MG63 (cell line): Measurements from ENCODE around the gene SPRING1. TPM values are rescaled to one million over a fixed set of nuclear protein-coding genes. Genes with fewer than 3 reads are reported as not detected.
"Not testable (repeated sequence)": the region's sequence is repeated elsewhere in the genome, so short reads cannot be mapped to it uniquely, and the experiment has no call there.

Experiments
- DNase-seq: peaks from one replicate; pipeline ENCODE4 v3.0.0-alpha.2; 2020
- H3K27me3 ChIP-seq: fragments of 250-450 bp; sonication (Bioruptor Pico); 2 replicates; pipeline ENCODE4 v1.5.1; 2020; ENCODE audit warnings: mild to moderate bottlenecking, moderate library complexity
- H3K36me3 ChIP-seq: fragments of 250-450 bp; sonication (Bioruptor Pico); 2 replicates; pipeline ENCODE4 v1.5.1; 2020; ENCODE audit warnings: mild to moderate bottlenecking, moderate library complexity
- H3K4me3 ChIP-seq: fragments of 250-450 bp; sonication (Bioruptor Pico); 2 replicates; pipeline ENCODE4 v1.5.1; 2020; ENCODE audit warnings: mild to moderate bottlenecking, moderate library complexity
- H3K9me3 ChIP-seq: fragments of 250-450 bp; sonication (Bioruptor Pico); 2 replicates; pipeline ENCODE4 v1.5.1; 2020; ENCODE audit warnings: mild to moderate bottlenecking, moderate library complexity
- total RNA-seq: library from RNA; depleted of rRNA; stranded (reverse); fragments of >200 nt; shearing (Covaris generic); gene quantifications from 2 replicates; pipeline ENCODE4 v1.2.3, GENCODE V29; 2014; ENCODE audit warnings: low replicate concordance

SPRING1 gene
- total RNA-seq, 1 experiment from 2014 or later, result 12.5 TPM

GRCh38 chr12:116754097-116754496, 16.2 kb upstream of the SPRING1 start:
- DNase-seq, H3K27me3 ChIP-seq, H3K4me3 ChIP-seq, H3K36me3 ChIP-seq, H3K9me3 ChIP-seq: not testable (repeated sequence)

GRCh38 chr12:116750298-116750697, 12.4 kb upstream of the SPRING1 start:
- Histone ChIP-seq H3K4me3 (no peak overlapping the region), H3K27me3 (no peaks in the 10 kb centered on the region), H3K9me3 (no peaks in the 10 kb centered on the region), H3K36me3 (no peaks in the 10 kb centered on the region)
- no peak for DNase-seq

- no peaks in the 10 kb centered on the region for H3K36me3 ChIP-seq
- no peaks in the 10 kb centered on the region for H3K27me3 ChIP-seq
- no peak overlapping the region for H3K4me3 ChIP-seq
- H3K9me3 ChIP-seq, result no peaks in the 10 kb centered on the region
- no peak for DNase-seq
These were observed 12.0 kb upstream of the SPRING1 start for GRCh38 chr12:116749884-116750283.

GRCh38 chr12:116745554-116745953, 7.7 kb upstream of the SPRING1 start:
- Histone ChIP-seq H3K9me3 (no peaks in the 10 kb centered on the region), H3K27me3 (no peaks in the 10 kb centered on the region), H3K4me3 (no peak overlapping the region), H3K36me3 (no peaks in the 10 kb centered on the region)
- DNase-seq, result no peak

- no peaks in the 10 kb centered on the region for H3K27me3 ChIP-seq
- H3K4me3 ChIP-seq, result no peak overlapping the region
- no peak for DNase-seq
- no peaks in the 10 kb centered on the region for H3K36me3 ChIP-seq
- H3K9me3 ChIP-seq, result no peaks in the 10 kb centered on the region
These were observed 6.9 kb upstream of the SPRING1 start for GRCh38 chr12:116744766-116745165.

DNA sequence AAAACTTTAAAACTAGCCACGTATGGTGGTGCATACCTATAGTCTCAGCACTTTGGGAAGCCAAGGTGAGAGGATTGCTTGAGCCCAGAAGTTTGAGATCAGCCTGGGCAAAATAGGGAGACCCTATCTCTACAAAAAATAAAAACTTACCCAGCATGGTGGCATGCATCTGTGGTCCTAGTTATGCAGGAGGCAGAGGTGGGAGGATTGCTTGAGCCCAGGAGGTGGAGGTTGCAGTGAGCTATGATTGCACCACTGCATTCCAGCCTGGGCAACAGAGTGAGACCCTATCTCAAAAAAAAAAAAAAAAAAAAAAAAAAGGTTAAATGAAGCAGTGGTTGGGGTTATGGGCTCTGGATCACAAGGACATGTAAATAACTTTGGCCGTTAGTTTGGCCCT, 4.9 kb upstream of the SPRING1 start:
- not testable (repeated sequence) for H3K27me3 ChIP-seq, H3K4me3 ChIP-seq, H3K36me3 ChIP-seq, H3K9me3 ChIP-seq, DNase-seq

DNA sequence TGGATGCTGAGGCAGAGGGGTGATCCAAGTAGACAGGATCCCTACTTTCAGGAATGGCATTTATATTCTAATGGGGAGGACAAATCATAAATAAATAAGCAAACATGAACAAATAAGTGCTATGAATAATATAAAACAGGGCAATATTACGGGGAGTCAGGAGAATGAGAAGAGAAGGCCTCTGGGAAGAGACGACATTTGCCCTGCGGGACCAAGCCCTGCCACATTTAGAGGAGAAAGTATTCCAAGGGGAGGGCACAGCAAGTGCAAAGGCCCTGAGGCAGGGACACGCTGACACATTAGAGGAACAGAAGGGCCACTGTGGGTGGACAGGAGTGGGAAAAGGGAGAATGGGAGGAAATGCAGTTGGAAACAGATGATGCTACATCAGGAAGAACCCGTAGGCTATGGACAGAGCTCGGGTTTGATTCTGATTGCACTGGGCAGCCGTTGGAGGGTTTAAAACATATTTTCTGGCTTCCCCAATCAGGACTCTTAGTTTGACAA, 1.6 kb upstream of the SPRING1 start:
- Histone ChIP-seq H3K4me3 (no peak overlapping the region), H3K27me3 (no peaks in the 10 kb centered on the region), H3K9me3 (no peaks in the 10 kb centered on the region), H3K36me3 (no peaks in the 10 kb centered on the region; the same call in 1 of the 2 replicates)
- DNase-seq, result no peak

- H3K36me3 ChIP-seq, result peaks cover 3% of the 10 kb centered on the region; the same call in 1 of the 2 replicates
- H3K9me3 ChIP-seq, result no peaks in the 10 kb centered on the region
- no peaks in the 10 kb centered on the region for H3K27me3 ChIP-seq
- DNase-seq, result peak; percentile 9
- peak overlapping the region; percentile 75 for H3K4me3 ChIP-seq
These were observed 701 bp downstream of the SPRING1 start for GRCh38 chr12:116736962-116737773.

- DNase-seq, result no peak
- H3K27me3 ChIP-seq, result no peaks in the 10 kb centered on the region
- H3K4me3 ChIP-seq, result no peak overlapping the region; the same call in none of the 2 replicates
- H3K9me3 ChIP-seq, result no peaks in the 10 kb centered on the region
- H3K36me3 ChIP-seq, result peaks cover 3% of the 10 kb centered on the region; the same call in 1 of the 2 replicates
These were observed 1.8 kb downstream of the SPRING1 start for GRCh38 chr12:116735951-116736599.

DNA sequence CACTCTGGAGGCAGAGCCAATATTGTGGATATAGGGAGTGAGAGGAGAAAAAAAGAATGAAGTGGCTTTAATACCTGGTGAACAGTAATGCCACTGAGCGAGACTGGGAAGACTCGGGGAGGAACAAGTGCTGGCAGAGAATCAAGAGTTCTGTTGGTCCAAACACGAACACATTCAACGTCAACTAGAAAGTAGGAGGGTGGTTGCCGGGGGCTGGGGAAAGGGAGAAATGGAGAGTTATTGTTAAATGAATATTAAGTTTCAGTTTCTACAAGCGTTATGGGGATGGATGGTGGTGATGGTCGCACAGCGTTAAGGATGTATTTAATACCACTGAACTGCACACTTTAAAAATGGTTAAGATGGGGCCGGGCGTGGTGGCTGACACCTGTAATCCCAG, 2.8 kb downstream of the SPRING1 start:
- no peak for DNase-seq
- Histone ChIP-seq H3K4me3 (no peak overlapping the region), H3K27me3 (no peaks in the 10 kb centered on the region), H3K36me3 (peaks cover 5% of the 10 kb centered on the region; the same call in 1 of the 2 replicates), H3K9me3 (no peaks in the 10 kb centered on the region)

DNA sequence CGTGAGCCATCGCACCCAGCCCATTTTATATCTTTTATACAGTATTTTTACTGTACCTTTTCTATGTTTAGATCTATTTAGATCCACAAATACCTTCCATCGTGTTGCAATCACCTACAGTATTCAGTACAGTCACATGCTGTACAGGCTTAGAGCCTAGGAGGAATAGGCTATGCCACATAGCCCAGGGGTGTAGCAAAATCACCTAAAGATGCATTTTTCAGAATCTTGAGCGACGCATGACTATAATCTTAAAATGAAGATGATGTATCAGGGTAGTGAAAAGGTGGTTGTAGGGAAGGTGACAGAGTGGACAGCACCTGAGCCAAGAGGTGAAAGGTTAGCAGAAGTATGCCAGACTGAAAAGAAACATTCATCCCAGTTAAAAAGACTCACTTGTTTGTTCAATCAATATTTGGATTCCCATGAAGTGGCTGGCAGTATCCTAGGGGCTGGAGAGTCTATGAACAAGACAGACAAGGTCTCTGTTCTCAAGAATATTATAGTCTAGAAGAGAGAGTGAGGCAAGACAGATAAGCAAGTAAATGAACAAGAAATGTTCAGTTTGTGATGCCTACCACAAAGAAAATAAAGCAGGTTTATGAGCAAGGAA, 3.6 kb downstream of the SPRING1 start:
- H3K27me3 ChIP-seq, result no peaks in the 10 kb centered on the region
- H3K4me3 ChIP-seq, result no peak overlapping the region
- H3K9me3 ChIP-seq, result no peaks in the 10 kb centered on the region
- no peak for DNase-seq
- H3K36me3 ChIP-seq, result peaks cover 5% of the 10 kb centered on the region; the same call in 1 of the 2 replicates

- Histone ChIP-seq H3K9me3 (no peaks in the 10 kb centered on the region), H3K27me3 (no peaks in the 10 kb centered on the region)
- no peak for DNase-seq
These were observed 6.1 kb downstream of the SPRING1 start for GRCh38 chr12:116731801-116732200.

GRCh38 chr12:116727891-116728290, 10.0 kb downstream of the SPRING1 start:
- H3K36me3 ChIP-seq, result peaks cover 4% of the 10 kb centered on the region; the same call in 1 of the 2 replicates
- no peak for DNase-seq
- no peaks in the 10 kb centered on the region for H3K27me3 ChIP-seq
- H3K9me3 ChIP-seq, result no peaks in the 10 kb centered on the region
- H3K4me3 ChIP-seq, result no peak overlapping the region

More at GRCh38 chr12:116731801-116732200, 6.1 kb downstream of the SPRING1 start:
- H3K36me3 ChIP-seq, result peaks cover 5% of the 10 kb centered on the region; the same call in 1 of the 2 replicates
- H3K4me3 ChIP-seq, result no peak overlapping the region

GRCh38 chr12:116727261-116727660, 10.6 kb downstream of the SPRING1 start:
- Histone ChIP-seq H3K4me3 (no peak overlapping the region), H3K27me3 (no peaks in the 10 kb centered on the region), H3K36me3 (peaks cover 2% of the 10 kb centered on the region; the same call in 1 of the 2 replicates), H3K9me3 (no peaks in the 10 kb centered on the region)
- no peak for DNase-seq

- Histone ChIP-seq H3K36me3 (peaks cover 2% of the 10 kb centered on the region; the same call in 1 of the 2 replicates), H3K4me3 (no peak overlapping the region), H3K9me3 (no peaks in the 10 kb centered on the region), H3K27me3 (no peaks in the 10 kb centered on the region)
- DNase-seq, result no peak
These were observed 11.2 kb downstream of the SPRING1 start for GRCh38 chr12:116726694-116727093.

GRCh38 chr12:116722245-116722644, 15.6 kb downstream of the SPRING1 start:
- Histone ChIP-seq H3K27me3 (no peaks in the 10 kb centered on the region), H3K4me3 (no peak overlapping the region), H3K36me3 (no peaks in the 10 kb centered on the region), H3K9me3 (no peaks in the 10 kb centered on the region)
- DNase-seq, result no peak
